Mammary microvascular endothelial cell (primary cell): ENCODE measurements around the gene OR51F1. TPM values are rescaled to one million over a fixed set of nuclear protein-coding genes. Genes with fewer than 3 reads are reported as not detected.

ENCODE experiments used
- total RNA-seq: library from RNA; depleted of rRNA; stranded (reverse); fragments of >200 nt; gene quantifications from 2 replicates; pipeline ENCODE4 v1.2.3, GENCODE V29; 2015

The OR51F1 gene, protein sequence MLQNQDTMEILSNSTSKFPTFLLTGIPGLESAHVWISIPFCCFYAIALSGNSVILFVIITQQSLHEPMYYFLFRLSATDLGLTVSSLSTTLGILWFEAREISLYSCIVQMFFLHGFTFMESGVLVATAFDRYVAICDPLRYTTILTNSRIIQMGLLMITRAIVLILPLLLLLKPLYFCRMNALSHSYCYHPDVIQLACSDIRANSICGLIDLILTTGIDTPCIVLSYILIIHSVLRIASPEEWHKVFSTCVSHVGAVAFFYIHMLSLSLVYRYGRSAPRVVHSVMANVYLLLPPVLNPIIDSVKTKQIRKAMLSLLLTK
- not detected in 2 replicates for total RNA-seq

GRCh38 chr11:4769838-4770237 lies at the start of gene OR51F1:
Gene OR51F1 (minus strand): TSS chr11:4769938. CDS start chr11:4769938, 0 bp downstream.

DNA sequence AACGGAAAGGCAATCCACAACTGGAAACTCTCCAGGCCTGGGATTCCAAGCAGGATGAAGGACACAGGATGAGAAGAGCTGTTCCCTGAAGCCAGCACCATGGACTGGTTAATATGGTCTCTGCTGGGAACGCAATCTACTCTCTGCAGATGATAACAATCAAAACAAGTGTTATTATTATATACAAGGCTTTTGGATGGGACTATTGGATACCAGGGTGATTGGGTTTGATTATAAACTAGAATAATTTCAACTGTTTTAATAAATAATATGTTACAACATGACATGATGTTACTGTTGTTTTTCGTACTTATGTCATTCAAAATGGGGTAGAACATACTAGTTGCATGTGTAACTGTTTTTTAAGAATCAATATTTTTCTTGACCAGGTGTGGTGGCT lies 34.5 kb upstream of the OR51F1 start, which contains the start of gene OR52R1:
Gene OR52R1, minus strand, starts transcription at position 101 of the 400 bp plus-strand sequence. Its CDS starts 0 bp downstream, at position 101.

Other genes starting within 250 kb of the OR51F1 start
- gene OR52M1, start 224.7 kb downstream of the OR51F1 start, total RNA-seq: not detected in 2 replicates
- not detected in 2 replicates for gene OR52I2, start 188.2 kb downstream of the OR51F1 start, total RNA-seq
- gene OR52I1, start 175.9 kb downstream of the OR51F1 start, total RNA-seq: not detected in 2 replicates
- 7.4 and 12.7 TPM in 2 replicates for gene TRIM68, start 161.7 kb downstream of the OR51F1 start, total RNA-seq
- gene OR51D1, start 132.5 kb downstream of the OR51F1 start, total RNA-seq: not detected in 2 replicates
- not detected in 2 replicates for gene OR51E1, start 126.0 kb downstream of the OR51F1 start, total RNA-seq
- gene OR51E2, start 72.1 kb downstream of the OR51F1 start, total RNA-seq: not detected in 2 replicates
- gene MMP26, start 65.2 kb downstream of the OR51F1 start, total RNA-seq: not detected in 2 replicates
- not detected in 2 replicates for gene OR52R1, start 34.4 kb upstream of the OR51F1 start, total RNA-seq
- gene OR51F2, start 51.4 kb upstream of the OR51F1 start, total RNA-seq: not detected in 2 replicates
- gene OR51S1, start 79.3 kb upstream of the OR51F1 start, total RNA-seq: not detected in 2 replicates
- gene OR51T1, start 112.0 kb upstream of the OR51F1 start, total RNA-seq: not detected in 2 replicates
- not detected in 2 replicates for gene OR51A7, start 133.8 kb upstream of the OR51F1 start, total RNA-seq
- not detected in 2 replicates for gene OR51G2, start 149.4 kb upstream of the OR51F1 start, total RNA-seq
- not detected in 2 replicates for gene OR51G1, start 154.4 kb upstream of the OR51F1 start, total RNA-seq
- gene OR51A4, start 177.7 kb upstream of the OR51F1 start, total RNA-seq: not detected in 2 replicates
- not detected in 2 replicates for gene OR51A2, start 185.8 kb upstream of the OR51F1 start, total RNA-seq
- gene OR51L1, start 224.9 kb upstream of the OR51F1 start, total RNA-seq: not detected in 2 replicates